Stimulated activated naive CD8-positive, alpha-beta T cell treated with anti-CD3 and anti-CD28 coated beads, Interleukin-15, Interleukin-2, amounts not matched to agents 100 U/mL and 50 U/mL, for 24 hours (primary cell): ENCODE measurements around the gene FAM89B.
A peak's percentile ranks its signal among the peaks of the same experiment; 100 is the strongest.

Source experiments
- ATAC-seq: fragments of 150-1000 bp; cut with Tn5 transposase; one replicate; pipeline ENCODE4 v1.10.0; 2021
- DNase-seq: peaks from one replicate; pipeline ENCODE4 v3.0.0; 2021

The FAM89B gene

GRCh38 chr11:65610404-65610803 is 38.1 kb downstream of the FAM89B start:
- DNase-seq (no peak), ATAC-seq (no peak)

- ATAC-seq (no peak), DNase-seq (no peak)
Observed at GRCh38 chr11:65611028-65611757, 38.9 kb downstream of the FAM89B start.

GRCh38 chr11:65611758-65612603 is 39.6 kb downstream of the FAM89B start:
- ATAC-seq (no peak), DNase-seq (no peak)

- ATAC-seq (no peak), DNase-seq (no peak)
Observed at GRCh38 chr11:65612691-65613090, 40.4 kb downstream of the FAM89B start.

- no peak for ATAC-seq
- DNase-seq = no peak
Observed at GRCh38 chr11:65613091-65613928, 41.0 kb downstream of the FAM89B start.

- ATAC-seq = peak; percentile 90
- peak; percentile 99 for DNase-seq
Observed at GRCh38 chr11:65615229-65615949, 43.1 kb downstream of the FAM89B start, which contains the start of gene PCNX3. TSS of gene PCNX3 (plus strand) at chr11:65615776. CDS start at chr11:65616312, 536 bp downstream.

GRCh38 chr11:65615950-65616574 is 43.7 kb downstream of the FAM89B start:
- DNase-seq = peak; percentile 67
- ATAC-seq = no peak

GRCh38 chr11:65616575-65617001 is 44.2 kb downstream of the FAM89B start:
- DNase-seq (peak; percentile 38), ATAC-seq (no peak)

- DNase-seq = no peak
- ATAC-seq = no peak
Observed at GRCh38 chr11:65617136-65617850, 45.0 kb downstream of the FAM89B start.

- ATAC-seq (no peak), DNase-seq (no peak)
Observed at GRCh38 chr11:65617990-65618751, 45.8 kb downstream of the FAM89B start.

- DNase-seq (no peak), ATAC-seq (no peak)
Observed at GRCh38 chr11:65618763-65619162, 46.4 kb downstream of the FAM89B start.

GRCh38 chr11:65619281-65619928 is 47.1 kb downstream of the FAM89B start:
- no peak for DNase-seq
- no peak for ATAC-seq

- ATAC-seq (no peak), DNase-seq (no peak)
Observed at GRCh38 chr11:65620666-65621065, 48.3 kb downstream of the FAM89B start.

- DNase-seq = no peak
- no peak for ATAC-seq
Observed at GRCh38 chr11:65621460-65621859, 49.1 kb downstream of the FAM89B start.

- ATAC-seq = no peak
- DNase-seq = no peak
Observed at GRCh38 chr11:65622011-65622410, 49.7 kb downstream of the FAM89B start.

- no peak for ATAC-seq
- no peak for DNase-seq
Observed at GRCh38 chr11:65623177-65623576, 50.8 kb downstream of the FAM89B start.
